ENCODE results near the gene MEGF11.

The MEGF11 gene

DNA sequence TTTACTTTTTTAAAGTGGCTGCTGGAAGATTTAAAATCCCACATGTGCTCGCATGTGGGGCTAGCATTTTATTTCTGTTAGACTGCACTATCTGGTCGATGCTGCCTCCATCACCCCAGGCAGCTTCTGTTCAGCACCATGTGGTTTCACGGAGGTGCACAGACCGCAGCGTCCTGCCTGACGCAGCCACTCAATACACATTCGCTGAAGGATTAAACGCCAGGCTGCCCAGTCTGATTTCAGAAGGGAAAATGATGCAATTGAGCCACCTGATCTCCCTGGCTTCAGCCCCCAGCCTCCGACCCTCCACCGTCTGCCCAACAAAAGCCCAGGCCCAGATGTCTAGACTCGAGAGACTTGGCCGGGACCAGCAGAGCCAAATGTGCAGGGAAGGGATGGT is 84.5 kb downstream of the MEGF11 start:
- no peak for DNase-seq

DNA sequence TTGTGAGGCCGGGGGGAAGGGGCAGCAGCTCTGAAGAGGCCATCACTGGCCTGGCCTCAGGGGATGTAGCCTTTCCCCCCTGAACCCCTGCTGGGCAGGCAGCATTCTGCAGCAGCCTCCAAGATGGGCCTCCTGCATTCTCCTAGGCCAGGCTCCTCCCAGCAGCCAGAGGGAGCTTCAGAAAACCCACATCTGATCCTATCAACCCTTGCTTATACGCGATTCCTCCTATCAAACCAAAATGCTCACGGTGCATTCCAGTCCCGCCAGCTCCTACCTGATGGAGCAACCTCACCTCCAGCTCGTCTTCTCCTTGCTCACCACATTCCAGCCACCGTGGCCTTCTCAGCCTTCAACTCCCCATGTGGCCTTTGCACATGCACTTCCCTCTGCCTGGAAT is 85.7 kb downstream of the MEGF11 start:
- DNase-seq: no peak

DNA sequence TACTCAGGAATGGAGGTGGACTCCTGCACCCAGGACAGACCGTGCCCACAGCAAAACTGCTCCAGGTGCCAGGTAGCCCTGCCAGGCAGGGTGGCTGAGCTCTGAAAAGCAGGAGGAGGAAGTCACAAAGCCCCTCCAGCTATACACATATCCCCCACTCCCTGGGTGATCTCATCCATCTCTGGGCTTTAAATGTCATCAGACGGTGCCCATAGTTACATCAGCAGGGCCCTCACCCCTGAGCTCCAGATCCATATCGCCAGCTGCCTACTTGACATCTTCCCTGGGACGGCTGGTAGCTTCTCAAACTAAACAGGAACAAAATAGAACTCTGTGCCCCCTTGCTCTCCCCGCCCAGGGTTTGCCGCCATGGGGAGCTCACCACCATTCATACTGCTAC is 87.7 kb downstream of the MEGF11 start:
- DNase-seq: no peak

DNA sequence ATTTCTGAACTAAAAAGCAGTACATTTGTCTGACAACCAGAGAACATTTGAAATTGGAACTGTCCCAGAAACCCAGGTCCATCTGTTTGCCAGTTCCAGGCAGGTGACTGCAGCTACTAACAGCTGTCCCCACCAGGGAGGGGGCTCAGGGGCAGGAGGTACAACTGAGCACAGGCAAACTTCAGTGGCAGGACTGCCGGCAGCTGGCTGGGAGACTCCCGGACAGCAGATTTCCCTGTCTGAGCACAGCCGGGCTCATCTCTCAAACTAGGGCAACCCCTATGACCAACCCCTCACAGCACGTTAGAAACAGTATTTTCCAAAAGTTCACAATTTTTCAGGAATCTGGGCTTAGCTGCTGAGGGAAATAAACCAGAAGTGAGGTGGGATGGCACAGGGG is 88.8 kb downstream of the MEGF11 start:
- DNase-seq: no peak

DNA sequence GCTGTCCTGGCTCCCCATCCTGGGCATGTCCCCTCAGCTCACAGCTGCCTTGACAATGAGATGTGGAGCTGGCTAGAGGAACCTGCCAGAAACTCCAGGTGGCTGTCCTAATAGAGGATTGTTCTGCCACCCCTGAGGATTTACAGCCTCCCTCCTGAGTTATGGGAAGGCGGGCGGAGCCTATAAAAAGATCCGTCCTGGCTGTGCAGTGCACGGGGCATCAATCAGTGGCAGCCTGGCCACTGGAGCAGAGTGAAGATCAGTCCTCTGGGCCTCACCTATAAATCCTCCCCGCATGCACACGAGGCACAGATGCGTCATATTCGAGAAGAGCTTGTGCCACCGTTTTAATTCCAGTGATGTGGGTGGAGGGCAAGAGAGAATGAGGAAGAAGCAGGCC is 90.0 kb downstream of the MEGF11 start:
- no peak for DNase-seq

DNA sequence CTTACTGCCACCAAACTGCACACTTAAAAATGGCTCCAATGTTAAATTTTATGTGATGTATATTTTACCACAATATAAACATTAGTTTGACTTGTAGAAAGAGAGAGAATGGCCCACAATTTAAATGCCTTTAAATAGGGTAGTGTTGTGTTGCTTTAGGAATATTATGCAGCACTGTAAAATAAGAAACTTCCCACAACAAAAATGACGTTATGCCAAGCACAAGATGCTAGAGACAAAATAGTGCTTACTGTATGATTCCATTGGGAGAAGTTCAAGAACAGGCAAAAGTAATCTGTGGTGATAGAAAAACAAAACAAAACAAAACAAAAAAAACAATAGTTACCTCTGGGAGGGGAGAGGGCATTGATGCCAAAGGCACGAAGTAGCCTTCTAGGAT is 91.3 kb downstream of the MEGF11 start:
- no peak for DNase-seq

DNA sequence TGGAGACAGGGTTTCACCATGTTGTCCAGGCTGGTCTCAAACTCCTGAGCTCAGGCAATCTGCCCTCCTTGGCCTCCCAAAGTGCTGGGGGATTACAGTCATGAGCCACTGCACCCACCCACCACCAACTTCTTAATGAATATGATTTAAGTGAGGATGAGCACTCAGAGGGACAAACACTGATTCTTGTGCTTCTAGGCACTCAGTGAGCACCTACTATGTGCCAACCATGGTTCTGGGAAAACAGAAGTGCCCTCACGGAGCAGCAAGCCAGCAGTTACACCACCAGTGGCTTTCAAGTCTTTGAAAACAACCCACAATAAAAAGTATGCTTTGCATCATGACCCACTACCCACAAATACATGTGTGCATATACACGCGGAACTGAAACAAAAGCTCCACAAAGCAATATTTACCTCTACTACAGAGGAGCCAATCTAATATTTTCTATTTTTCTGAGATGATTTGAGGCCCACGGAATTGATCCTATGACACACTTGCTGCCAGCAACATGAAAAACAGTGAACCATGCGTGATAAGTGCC is 91.9 kb downstream of the MEGF11 start:
- no peak for DNase-seq

DNA sequence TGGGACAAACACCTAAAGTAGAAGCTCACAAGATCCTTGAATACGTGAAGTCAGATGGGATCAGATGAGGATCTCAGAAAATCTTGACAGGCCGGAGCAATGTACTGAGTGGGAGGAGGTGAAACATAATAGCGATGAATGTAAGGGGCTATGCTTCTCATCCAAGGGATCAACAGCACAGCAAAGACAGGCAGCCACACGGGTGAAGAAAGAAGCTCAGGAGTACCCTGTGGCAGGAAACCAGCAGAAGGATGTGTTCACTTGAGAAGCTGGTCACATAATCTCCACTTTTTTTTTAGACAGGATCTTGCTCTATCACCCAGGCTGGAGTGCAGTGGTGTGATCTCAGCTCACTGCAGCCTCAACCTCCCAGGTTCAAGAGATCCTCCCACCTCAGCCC is 92.4 kb downstream of the MEGF11 start:
- no peak for DNase-seq

DNA sequence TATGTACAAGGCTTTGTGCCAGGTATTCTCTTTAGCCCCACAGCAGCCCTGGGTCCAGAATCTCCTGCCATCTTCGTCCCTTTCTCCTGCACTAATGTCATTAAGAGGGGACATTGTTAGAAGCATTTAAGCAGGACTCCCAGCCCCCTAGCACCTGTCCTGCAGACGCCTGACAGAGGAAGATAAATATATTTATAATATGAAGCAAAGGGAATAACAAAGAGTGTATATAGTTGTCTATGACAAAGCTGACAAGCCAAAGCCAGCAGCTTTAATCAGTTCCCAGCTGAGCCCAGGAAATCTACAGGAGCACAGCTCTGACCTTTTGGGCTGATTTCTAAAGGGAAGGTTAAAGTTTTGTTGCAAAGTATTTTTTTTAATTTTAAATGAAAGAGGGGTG is 96.0 kb downstream of the MEGF11 start:
- no peak for DNase-seq

DNA sequence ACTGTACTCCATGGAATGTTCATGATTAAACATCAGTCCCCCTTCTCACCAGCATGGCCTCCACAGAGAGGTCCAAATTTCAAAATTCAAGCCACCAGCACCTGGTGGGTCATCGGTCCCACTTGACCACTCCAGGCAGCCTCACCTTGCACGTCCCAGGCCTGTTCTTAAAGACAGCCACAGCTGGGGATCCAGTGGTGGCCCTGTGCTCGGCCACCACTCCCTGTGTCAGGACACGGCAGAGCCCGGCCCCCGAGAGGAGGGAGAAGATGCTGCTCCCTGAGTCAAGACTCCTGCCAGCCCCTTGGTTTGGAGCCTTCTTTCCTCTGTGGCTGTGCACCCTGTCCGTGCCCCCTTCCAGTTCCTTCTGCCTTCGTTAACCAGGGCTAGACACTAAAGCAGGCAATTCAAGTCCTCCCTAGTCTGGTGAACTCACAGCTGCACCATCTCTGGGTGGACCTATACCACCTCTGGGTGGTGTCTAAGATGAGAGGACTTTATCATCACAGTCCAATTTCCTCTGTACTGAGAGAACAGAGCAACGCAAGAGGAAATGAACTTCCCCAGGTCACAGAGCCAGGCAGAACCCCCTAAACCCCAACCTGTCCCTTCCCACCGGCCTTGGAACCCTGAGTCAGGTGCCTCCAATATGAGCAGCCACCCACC is 97.1 kb downstream of the MEGF11 start:
- no peak for DNase-seq

DNA sequence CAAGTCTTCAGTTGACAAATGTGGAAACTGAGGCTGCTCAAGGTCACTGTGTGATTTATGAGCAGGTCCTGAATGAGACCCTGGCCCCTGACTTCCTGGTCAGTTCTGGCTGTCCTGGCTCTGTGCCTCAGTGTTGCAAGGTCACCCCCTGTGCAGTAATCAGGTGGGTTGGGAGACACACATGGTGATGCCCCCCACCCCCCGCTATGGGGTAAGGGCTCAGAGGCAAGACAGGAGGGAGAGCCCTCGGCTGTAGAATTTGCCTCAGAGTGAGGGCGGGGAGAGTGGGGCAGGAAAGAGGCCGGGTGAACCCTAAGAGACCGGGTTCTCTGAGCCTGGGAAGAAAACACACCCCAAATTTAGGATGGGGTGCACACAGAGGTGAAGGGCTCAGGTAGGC is 98.5 kb downstream of the MEGF11 start:
- DNase-seq: no peak

DNA sequence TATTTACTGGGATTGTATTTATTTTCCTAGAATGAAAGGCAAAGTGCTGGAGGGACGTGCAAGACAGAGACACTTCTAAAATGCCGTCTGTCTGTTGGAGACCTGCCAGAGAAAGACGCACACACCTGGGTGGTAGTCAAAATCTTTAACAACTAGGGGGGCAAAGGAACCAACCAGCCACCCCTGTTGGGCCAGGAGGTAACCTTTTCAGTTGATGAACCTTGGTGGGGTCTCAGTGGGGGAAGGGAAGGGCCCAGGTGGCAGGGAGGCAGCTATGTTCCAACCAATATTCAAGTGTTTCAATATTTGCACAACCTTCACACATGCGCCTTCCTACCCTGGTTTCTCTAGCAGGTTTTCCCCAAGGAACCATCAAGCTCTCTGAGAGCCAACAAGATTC is 99.0 kb downstream of the MEGF11 start:
- no peak for DNase-seq

DNA sequence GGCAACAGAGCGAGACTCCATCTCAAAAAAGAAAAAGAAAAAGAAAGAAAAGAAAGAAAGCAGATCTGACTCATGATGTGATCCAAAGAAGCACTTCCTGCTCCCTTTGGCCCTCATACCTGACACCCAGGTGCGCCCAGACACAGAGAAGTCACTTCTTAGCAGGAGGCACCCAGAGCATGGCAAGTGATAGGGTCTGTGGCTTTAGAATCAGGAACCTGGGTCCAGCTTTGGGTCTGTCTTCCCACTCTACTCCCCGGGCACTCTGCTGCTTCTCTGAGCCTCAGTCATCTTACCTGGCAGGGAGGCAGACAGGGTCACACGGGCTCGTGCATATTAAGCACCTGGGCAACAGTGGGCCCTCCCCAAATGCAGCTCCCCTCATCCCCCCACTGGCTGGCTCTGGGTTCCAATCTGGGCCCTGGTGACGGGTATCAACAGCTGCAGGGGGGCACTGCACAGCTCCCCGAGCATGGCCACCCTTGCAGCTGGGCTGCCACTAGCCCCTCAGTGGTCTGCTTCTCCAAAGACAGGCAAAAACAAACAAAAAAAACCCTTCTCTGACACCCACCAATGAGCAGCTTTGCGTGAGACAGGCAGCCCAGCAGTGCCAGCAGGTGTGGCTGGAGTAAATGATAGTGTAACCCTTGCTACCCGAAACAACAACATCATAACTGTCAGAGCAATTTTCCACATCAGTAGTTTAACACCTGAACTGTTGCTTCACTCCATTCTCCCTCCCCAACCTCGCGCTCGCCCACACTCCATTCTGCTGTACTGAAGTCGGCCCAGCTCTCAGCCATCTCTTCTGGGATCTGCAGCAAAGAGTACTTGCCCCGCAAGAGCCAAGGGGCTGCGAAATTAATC is 99.8 kb downstream of the MEGF11 start:
- no peak for DNase-seq

DNA sequence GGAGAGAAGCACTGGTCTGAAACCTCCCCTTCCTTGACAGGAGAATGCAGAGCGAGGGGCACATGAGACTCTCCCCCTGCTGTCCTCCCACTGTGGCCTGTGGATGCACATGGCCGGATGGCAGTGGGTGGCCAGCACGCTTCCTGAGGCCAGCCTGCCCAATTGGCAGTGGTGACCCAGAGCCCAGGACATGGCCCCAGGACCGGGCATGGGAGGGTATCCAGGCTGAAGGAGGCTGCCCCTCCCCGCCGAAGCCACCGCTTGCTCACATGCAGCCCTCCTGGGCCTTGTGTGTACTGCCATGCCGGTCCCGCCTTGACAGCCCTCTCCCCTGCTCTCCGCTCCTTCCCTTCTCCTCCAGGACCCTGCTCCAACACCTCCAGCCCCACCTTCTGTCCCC is 100.9 kb downstream of the MEGF11 start:
- DNase-seq: no peak

DNA sequence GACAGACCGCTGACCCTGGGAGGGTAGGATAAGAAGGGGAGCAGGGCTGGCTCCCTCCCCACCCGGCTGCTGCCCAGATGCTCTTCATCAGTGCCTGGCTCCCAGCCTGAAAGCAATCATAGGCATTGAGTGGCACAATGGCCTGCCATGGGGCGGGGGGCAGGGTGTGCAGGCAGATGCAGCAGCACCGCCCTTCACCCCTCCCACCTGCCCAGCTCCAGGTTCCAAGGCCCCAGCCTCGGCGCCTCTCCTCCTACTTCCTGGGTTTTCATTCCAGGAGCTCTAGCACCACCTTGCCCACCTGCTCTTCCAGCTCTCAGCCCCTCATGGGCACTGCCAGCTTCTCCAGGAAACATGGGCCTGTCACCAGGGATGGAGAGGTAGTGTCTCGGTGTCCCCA is 101.7 kb downstream of the MEGF11 start:
- DNase-seq: no peak

DNA sequence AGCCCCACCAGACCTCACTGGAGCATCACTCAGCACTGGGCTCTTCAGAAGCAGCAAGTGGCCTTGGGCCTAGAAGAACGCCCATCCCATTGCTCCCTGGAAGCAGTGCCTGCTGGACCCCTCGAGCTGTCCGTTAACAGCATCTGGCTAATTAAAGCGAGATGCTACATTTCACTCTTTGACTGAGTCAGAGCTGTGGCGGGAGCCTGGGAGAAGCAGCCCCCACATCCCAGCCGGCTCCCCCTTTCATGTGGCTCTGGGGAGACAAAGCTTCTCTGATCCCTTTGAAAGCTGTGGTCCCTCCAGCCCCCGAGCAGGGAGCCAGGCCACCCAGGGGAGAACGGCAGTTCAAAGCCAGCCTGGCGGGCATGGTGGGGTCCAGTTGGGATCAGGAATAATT is 103.7 kb downstream of the MEGF11 start:
- no peak for DNase-seq

DNA sequence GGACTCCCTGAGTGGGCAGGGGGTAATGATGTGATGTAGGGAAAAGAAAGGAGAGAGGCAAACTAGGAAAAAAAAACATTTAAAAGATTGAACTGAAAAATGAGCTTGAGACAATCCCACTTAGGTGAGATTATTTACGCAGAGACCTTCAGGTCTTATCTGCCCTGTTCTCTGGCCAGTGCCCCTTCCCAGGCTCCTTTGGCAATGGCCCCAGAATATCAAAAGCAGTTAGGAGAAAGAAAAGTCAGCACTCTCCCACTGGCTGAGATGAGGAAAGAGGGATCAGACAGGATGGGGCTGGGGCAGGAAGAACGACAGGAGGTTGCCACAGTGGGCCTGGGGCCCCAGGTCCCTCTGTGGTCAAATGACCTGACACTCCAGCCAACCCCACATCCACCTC is 105.4 kb downstream of the MEGF11 start:
- no peak for DNase-seq

DNA sequence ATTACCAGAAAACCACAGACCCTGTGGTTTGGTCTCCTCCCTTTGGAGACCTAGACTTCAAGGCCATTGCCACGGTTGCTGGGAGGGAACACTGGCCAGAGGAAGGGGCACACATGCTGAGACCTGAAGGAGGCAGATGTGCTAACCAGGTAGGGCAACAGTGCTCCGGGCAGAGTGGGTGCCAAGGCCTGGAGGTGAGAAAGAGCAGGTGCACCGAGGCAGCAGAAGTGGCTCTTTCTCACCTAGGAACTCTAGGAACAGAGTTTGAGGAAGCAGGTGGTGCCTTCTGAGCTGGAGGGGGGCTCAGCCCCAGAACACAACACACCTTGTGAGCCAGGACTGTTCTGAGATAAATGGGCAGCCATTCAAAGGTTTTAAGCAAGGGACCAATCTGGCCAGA is 106.1 kb downstream of the MEGF11 start:
- DNase-seq: no peak

DNA sequence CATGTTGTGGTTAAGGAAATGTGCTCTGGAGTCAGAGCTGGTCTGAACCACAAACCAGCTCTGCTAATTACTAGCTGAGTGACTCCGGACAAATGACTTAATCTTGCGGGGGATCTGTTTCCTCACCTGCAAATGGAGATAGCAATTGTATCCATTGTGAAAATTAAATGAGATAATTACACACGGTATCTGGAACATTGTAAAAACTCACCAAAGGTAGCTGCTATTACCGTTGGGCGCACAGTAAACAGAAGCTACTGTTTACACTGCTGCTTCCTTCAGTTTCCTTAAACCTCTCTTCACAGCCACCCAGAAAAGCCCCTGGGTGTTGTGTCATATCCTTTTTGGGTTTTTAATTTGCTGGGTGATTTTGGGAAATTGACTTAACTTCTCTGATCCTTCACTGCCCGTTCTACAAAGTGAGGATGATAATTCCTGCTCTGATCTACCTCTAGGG is 107.8 kb downstream of the MEGF11 start:
- no peak for DNase-seq

DNA sequence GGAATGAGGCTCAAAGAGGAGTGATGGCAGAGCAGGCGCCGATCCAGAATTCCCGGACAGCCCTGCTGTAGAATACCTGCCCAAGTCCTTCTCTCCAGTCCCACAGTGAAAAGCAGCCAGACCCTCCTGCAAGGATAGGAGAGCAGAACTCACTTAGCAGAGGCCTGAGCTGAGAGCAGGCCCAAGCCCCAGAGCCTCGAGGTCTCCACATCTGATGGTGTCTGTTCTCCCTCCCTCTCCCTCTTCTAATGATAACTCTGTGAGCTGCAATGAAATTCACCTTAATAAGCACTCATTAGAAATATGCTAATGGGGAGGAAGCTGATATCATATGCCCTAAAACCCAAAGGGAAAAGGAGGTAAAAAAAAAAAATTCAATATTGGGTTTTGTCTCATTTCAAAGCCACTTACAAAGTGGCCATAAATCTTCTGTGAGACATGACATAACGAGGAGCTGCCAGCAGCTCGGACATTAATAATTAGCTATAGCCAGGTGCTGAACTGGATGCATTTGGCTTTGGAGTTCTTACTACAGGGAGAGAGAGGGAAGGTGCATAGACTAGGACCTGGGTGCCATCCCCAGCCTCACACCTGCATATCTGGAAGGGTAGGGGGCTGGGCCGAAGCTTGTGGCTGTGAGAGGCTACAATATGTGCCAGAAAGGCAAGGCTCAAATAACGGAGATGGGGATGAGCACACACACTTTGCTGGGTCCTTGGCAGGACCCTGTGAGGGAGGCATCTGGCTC is 108.4 kb downstream of the MEGF11 start:
- DNase-seq: no peak

DNA sequence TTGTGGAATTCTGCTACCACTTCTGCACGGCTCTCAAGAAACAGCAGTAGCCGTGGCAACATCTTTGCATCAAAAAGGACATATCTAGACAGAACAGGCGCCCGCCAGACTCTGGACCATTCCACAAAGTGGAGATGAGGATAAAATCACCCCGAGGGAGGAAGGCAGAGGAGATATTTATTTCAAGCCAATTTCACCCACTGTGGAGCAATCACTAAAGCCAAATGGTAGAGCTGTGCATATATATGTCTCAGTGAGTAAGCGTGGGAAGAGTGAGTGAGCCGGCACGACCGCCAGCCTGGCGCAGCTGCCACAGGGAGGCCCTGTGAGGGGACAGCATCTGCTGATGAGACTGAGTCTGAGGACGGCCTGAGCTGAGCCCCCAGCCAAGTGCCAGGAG is 111.3 kb downstream of the MEGF11 start:
- DNase-seq: no peak

DNA sequence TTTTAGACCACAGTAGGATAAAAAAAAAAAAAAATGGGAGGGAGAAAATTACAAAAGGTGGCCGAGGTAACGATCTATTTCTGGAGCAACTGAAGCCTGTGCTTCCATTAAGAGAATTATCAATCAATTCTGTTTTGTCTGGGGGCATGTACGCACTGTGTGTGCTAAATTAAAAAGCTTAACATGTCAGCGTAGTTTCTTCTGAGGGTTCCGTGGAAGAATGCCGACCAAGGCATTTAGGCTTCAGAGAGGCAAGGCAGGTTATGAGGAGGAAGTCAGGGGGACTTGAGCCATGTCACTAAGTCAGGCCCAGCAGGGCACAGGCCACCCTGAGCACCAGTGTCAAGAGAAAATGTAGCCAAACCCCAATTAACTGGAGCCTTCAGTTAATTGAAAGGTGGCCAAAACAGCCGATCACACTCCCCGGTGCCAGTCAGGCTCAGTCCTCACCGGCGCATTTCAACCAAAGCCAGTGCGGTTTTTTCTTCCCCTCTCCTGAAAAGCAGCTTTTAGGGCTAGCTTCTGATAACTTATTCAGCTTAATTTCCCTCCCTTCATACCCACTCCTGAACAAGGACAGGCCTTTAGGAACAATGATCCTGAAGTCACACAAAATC is 113.9 kb downstream of the MEGF11 start:
- DNase-seq: no peak

Measured in activated naive CD4-positive, alpha-beta T cell treated with Interleukin-2 at 50 U/mL for 16 hours (primary cell).